Measurements from ENCODE around the gene KCNJ18.
"Not testable (repeated sequence)": the region's sequence is repeated elsewhere in the genome, so short reads cannot be mapped to it uniquely, and the experiment has no call there.

Gene KCNJ18

GRCh38 chr17:21671871-21672270 lies 20.5 kb upstream of the KCNJ18 start:
- not testable (repeated sequence) for DNase-seq

- DNase-seq, result not testable (repeated sequence)
These were observed 18.7 kb upstream of the KCNJ18 start for GRCh38 chr17:21673451-21674241.

GRCh38 chr17:21674242-21674731 lies 18.0 kb upstream of the KCNJ18 start:
- DNase-seq, result no peak

- not testable (repeated sequence) for DNase-seq
These were observed 17.2 kb upstream of the KCNJ18 start for GRCh38 chr17:21674891-21675738.

GRCh38 chr17:21675739-21676130 lies 16.6 kb upstream of the KCNJ18 start:
- DNase-seq, result not testable (repeated sequence)

GRCh38 chr17:21676281-21677111 lies 15.8 kb upstream of the KCNJ18 start:
- DNase-seq, result no peak

GRCh38 chr17:21677126-21677910 lies 15.0 kb upstream of the KCNJ18 start:
- DNase-seq, result no peak

- DNase-seq, result no peak
These were observed 14.4 kb upstream of the KCNJ18 start for GRCh38 chr17:21677911-21678310.

- DNase-seq, result no peak
These were observed 13.8 kb upstream of the KCNJ18 start for GRCh38 chr17:21678393-21679081.

GRCh38 chr17:21679256-21680146 lies 12.8 kb upstream of the KCNJ18 start:
- DNase-seq, result no peak

- DNase-seq, result no peak
These were observed 12.0 kb upstream of the KCNJ18 start for GRCh38 chr17:21680366-21680765.

GRCh38 chr17:21680850-21681351 lies 11.4 kb upstream of the KCNJ18 start:
- not testable (repeated sequence) for DNase-seq

GRCh38 chr17:21681576-21681975 lies 10.7 kb upstream of the KCNJ18 start:
- not testable (repeated sequence) for DNase-seq

- not testable (repeated sequence) for DNase-seq
These were observed 10.2 kb upstream of the KCNJ18 start for GRCh38 chr17:21682130-21682529.

GRCh38 chr17:21683142-21683712 lies 9.1 kb upstream of the KCNJ18 start:
- DNase-seq, result not testable (repeated sequence)

GRCh38 chr17:21683897-21684296 lies 8.4 kb upstream of the KCNJ18 start:
- DNase-seq, result not testable (repeated sequence)

- not testable (repeated sequence) for DNase-seq
These were observed 7.9 kb upstream of the KCNJ18 start for GRCh38 chr17:21684384-21684783.

- DNase-seq, result not testable (repeated sequence)
These were observed 7.1 kb upstream of the KCNJ18 start for GRCh38 chr17:21685061-21685795.
